HFF-Myc (cell line): ENCODE measurements around the gene TUNAR.

Experiments
- DNase-seq: peaks from one replicate; pipeline ENCODE4 v3.0.0-alpha.2; 2011; ENCODE audit warnings: low read depth; ENCODE audit errors: extremely low read depth
- H3K4me3 ChIP-seq: replicated peaks from 2 replicates; pipeline ENCODE4 v1.5.1; 2011; ENCODE audit warnings: low read depth, mild to moderate bottlenecking, control low read depth, low read length
- CTCF ChIP-seq: IDR thresholded peaks from 2 replicates; pipeline ENCODE4 v1.5.1; 2012; ENCODE audit warnings: mild to moderate bottlenecking, low read depth, low read length, control low read depth; ENCODE audit errors: missing control alignments

The TUNAR gene

DNA sequence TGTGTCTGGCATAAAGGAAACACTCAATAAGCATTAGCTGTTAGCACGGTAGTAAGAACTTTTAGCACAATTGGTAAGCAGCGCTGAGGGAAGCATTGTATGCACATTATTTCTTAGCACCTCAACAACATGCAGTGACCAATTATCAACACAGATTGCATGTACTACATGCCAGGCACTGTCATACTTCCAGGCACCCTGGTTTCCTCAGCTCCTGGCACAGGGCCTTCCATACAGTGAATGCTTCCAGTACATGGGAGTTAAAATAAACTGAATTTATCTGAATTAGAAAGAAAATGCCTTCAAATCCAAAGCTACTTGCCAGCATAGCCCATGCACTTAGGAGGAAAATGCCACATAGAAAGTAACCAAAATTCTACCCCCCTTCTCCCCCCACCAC lies 59.4 kb downstream of the TUNAR start:
- no peak for TF ChIP-seq CTCF
- H3K4me3 ChIP-seq, result no peak overlapping the region
- no peak for DNase-seq

DNA sequence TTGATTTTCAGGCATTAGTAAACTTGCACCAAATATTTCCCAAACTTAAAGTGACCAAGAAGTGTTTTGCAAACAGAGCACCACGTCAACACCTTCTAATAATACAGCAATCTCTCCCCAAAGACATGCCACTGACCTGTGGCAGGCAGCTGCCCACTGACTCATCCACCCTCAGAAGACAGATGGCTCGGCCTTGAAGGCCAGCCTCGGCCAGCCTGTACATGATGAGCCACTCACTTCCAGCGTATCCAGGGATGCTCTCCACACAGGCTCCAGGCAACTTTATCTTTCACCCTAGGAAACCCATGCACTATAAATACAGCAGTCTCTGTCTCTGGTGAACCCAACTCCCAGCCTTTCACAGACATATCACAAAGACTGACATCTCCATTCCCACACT lies 62.7 kb downstream of the TUNAR start:
- no peak for TF ChIP-seq CTCF
- no peak for DNase-seq
- H3K4me3 ChIP-seq, result no peak overlapping the region

- DNase-seq, result no peak
- TF ChIP-seq CTCF, result no peak
- H3K4me3 ChIP-seq, result no peak overlapping the region
Observed at GRCh38 chr14:95941897-95942296, 65.3 kb downstream of the TUNAR start.

GRCh38 chr14:95943699-95944098 lies 67.1 kb downstream of the TUNAR start:
- DNase-seq, result no peak
- no peak overlapping the region for H3K4me3 ChIP-seq
- no peak for TF ChIP-seq CTCF

DNA sequence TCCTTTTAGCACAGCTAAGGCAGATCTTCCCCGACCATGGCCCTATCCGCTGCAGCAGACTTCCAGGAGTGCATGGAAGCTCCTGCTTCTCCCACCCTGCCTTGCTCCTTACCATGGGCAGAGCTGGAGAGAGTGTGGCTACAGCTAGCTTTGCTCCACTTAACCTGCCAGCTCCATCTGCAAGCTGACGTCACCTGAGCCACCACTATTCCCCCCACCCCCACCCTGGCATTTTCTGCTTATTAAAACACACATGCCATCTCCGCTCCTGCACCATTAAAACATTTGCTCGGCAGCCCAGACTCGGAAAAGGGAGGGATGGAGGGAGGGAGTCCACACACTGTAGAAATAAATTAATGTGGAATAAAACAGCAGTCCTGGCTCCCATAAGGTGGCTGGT lies 67.8 kb downstream of the TUNAR start:
- TF ChIP-seq CTCF, result no peak
- H3K4me3 ChIP-seq, result no peak overlapping the region
- DNase-seq, result no peak

DNA sequence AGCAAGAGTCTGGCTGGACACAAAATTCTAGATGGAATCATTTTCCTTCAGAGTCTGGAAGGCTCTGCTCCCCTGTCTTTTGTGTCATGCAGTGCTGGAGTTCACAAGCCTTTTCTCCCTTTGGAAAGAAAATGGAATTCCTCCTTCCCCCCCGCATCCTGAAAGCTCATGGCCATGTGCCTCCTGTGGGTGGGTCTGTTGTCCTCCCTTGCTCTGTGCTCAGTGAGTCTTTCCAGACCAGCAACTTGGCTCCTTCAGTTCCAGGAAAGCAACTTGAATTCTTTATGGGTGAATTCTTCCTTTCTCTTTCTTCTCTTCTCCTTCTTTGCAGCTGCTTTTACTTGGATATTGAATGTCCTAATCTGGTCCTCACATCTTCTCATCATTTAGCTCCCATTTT lies 70.2 kb downstream of the TUNAR start:
- DNase-seq, result no peak
- no peak overlapping the region for H3K4me3 ChIP-seq
- no peak for TF ChIP-seq CTCF

- no peak overlapping the region for H3K4me3 ChIP-seq
- TF ChIP-seq CTCF, result no peak
- DNase-seq, result no peak
Observed at GRCh38 chr14:95948558-95948981, 71.9 kb downstream of the TUNAR start.
